Epithelial cell of alveolus of lung (primary cell): ENCODE results near the gene TRIM49. TPM values are rescaled to one million over a fixed set of nuclear protein-coding genes. Genes with fewer than 3 reads are reported as not detected.

Experiments
- total RNA-seq: library from RNA; depleted of rRNA; stranded (reverse); fragments of >200 nt; gene quantifications from 2 replicates; pipeline ENCODE4 v1.2.1, GENCODE V29; 2015

The TRIM49 gene, protein sequence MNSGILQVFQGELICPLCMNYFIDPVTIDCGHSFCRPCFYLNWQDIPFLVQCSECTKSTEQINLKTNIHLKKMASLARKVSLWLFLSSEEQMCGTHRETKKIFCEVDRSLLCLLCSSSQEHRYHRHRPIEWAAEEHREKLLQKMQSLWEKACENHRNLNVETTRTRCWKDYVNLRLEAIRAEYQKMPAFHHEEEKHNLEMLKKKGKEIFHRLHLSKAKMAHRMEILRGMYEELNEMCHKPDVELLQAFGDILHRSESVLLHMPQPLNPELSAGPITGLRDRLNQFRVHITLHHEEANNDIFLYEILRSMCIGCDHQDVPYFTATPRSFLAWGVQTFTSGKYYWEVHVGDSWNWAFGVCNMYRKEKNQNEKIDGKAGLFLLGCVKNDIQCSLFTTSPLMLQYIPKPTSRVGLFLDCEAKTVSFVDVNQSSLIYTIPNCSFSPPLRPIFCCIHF
- not detected in 2 replicates for total RNA-seq

GRCh38 chr11:89808475-89808874, at the start of gene TRIM49:
TRIM49 (minus strand) TSS chr11:89808575; CDS start chr11:89804469, 4,106 bp downstream.

Other genes starting within 250 kb of the TRIM49 start
- not detected in 2 replicates for gene TRIM77, start 98.3 kb downstream of the TRIM49 start, total RNA-seq
- not detected in 2 replicates for gene TRIM64B, start 69.9 kb upstream of the TRIM49 start, total RNA-seq
- gene TRIM49D1, start 113.7 kb upstream of the TRIM49 start, total RNA-seq = not detected in 2 replicates
- gene TRIM49D2, start 115.5 kb upstream of the TRIM49 start, total RNA-seq = not detected in 2 replicates
- not detected in 2 replicates for gene TRIM64, start 157.5 kb upstream of the TRIM49 start, total RNA-seq
- not detected in 2 replicates for gene TRIM49C, start 222.5 kb upstream of the TRIM49 start, total RNA-seq